Omental fat pad (tissue), 4 donors: ENCODE results near the gene MRM1. TPM values are rescaled to one million over a fixed set of nuclear protein-coding genes. Genes with fewer than 3 reads are reported as not detected.

Source experiments
- ATAC-seq: fragments of 150-250 bp; one replicate; pipeline ENCODE4 v1.9.1; 2016; ENCODE audit warnings: mild to moderate bottlenecking, moderate library complexity; ENCODE audit not compliant: low FRiP score
- DNase-seq: peaks from one replicate; pipeline ENCODE4 v3.0.0-alpha.2; 2019; ENCODE audit warnings: low spot score
- CTCF ChIP-seq, 3 donors: fragments of 450-650 bp; IDR thresholded peaks; one replicate each; pipeline ENCODE4 v1.5.1; 2016 to 2017; ENCODE audit warnings: antibody characterized with exemption in 3 of 3, mild to moderate bottlenecking in 3 of 3, moderate library complexity in 2 of 3
- total RNA-seq, 4 donors: library from RNA; depleted of rRNA; stranded (reverse); fragments of >200 nt; gene quantifications; one replicate each; pipeline ENCODE4 v1.1.0, GENCODE V29; 2016

The MRM1 gene
- total RNA-seq, 4 donors from 2014 or later, result 5.3 to 8.2 (median 5.6) TPM

DNA sequence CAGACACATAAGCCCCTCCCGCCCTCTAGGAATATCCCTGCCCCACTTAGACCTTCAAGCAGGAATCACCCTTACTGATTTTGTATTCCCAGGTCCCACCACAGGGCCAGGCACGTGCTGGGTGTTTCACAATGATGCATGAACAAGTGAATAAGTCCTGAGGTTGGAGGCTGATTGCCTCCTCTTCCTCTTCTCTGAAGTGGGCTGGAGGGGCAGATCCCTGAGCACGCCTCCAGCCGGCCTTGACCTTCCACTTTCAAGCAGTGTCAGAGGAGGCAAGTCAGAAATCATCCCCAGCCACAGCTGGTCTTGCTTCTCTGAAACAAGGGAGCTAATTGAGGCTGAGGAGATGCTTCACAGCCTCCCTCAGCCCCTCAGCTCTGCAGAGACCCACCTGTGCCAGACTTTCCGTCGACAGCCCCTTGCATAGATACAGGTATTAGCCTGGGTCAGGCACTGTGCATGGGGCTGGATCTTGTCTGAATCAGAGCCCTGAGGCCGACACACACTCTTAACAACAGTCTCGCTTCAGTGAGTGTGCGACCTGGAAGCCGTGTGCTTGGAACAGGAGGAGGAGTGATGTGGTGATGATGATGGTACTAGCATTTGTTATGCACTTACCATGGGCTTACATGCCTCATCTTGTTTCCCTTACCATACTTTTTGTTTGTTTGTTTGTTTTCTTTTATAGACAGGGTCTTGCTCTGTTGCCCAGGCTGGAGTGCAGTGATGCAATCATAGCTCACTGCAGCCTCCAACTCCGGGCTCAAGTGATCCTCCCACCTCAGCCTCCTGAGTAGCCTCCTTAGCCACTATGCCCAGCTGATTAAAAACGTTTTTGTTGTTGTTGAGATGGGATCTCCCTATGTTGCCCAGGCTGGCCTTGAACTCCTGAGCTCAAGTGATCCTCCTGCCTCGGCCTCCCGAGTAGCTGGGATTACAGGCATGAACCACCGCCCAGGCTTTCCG lies 15.0 kb downstream of the MRM1 start:
- DNase-seq, result no peak
- no peak for TF ChIP-seq CTCF (IDR thresholded peaks at IDR 0.05)
- no peak for ATAC-seq

DNA sequence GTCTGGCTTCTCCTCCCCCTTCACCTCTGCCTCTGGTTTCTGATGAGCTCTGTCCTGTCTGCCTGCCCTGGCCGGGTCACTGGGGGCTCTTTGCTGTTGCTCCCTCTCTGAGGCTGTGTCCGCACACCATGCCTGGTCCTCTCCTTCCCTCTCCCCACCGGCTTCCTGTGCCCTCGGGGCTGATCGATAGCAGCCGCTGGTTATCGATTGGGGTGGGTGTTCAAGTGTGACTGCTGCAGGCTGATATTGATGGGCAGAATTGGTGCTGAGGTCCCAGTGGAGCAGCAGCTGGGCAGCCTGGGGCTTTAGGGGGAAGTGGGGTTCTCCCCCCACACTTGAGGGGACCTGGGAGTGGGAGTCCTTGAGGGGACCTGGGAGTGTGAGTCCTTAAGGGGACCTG lies 16.4 kb downstream of the MRM1 start:
- no peak for DNase-seq
- no peak for TF ChIP-seq CTCF (IDR thresholded peaks at IDR 0.05)
- ATAC-seq, result no peak

- DNase-seq, result no peak
- no peak for TF ChIP-seq CTCF (IDR thresholded peaks at IDR 0.05)
- ATAC-seq, result no peak
These were observed 21.9 kb downstream of the MRM1 start for GRCh38 chr17:36623281-36623680.

- no peak for ATAC-seq
- TF ChIP-seq CTCF (IDR thresholded peaks at IDR 0.05), result no peak
These were observed 23.8 kb downstream of the MRM1 start for GRCh38 chr17:36625188-36625587.

GRCh38 chr17:36627101-36627500 lies 25.7 kb downstream of the MRM1 start:
- DNase-seq (no peak), ATAC-seq (no peak)
- TF ChIP-seq CTCF (IDR thresholded peaks at IDR 0.05), result no peak

More at GRCh38 chr17:36625188-36625587, 23.8 kb downstream of the MRM1 start:
- no peak for DNase-seq

DNA sequence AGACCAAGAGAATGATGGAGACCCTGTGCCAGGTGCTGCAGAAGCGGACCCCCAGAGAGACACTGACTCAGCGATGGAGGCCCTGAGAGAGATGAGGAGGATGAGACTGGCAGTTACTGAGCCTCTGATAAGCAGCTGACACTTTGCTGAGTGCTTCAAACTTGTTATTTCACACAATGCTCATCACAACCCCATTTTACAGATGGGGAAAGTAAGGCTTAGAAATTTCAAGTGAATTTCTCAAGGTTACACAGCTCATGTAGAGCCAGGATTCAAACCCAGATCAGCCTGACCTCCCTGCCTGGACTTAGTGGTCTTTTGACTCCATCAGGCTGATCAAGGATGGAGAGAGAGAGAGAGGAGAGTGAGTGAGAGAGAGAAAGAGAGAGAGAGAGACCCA lies 27.2 kb downstream of the MRM1 start:
- no peak for TF ChIP-seq CTCF (IDR thresholded peaks at IDR 0.05)
- DNase-seq, result no peak
- no peak for ATAC-seq
